DOHH2 (cell line): ENCODE results near the gene GNAS-AS1.

Source experiments
- EZH2phosphoT487 ChIP-seq: fragments of 200-600 bp; sonication (generic); IDR thresholded peaks from 2 replicates; pipeline ENCODE4 v1.6.1; 2017; ENCODE audit warnings: borderline replicate concordance, mild to moderate bottlenecking, antibody characterized with exemption, low read length, moderate library complexity, mixed read lengths
- TF ChIP-seq, protein P1 (sequence below): fragments of 200-600 bp; sonication (generic); IDR thresholded peaks from one replicate; pipeline ENCODE4 v1.5.1; 2014; ENCODE audit warnings: antibody characterized with exemption, mild to moderate bottlenecking, low read depth, low read length; ENCODE audit not compliant: poor library complexity, severe bottlenecking

DNA sequence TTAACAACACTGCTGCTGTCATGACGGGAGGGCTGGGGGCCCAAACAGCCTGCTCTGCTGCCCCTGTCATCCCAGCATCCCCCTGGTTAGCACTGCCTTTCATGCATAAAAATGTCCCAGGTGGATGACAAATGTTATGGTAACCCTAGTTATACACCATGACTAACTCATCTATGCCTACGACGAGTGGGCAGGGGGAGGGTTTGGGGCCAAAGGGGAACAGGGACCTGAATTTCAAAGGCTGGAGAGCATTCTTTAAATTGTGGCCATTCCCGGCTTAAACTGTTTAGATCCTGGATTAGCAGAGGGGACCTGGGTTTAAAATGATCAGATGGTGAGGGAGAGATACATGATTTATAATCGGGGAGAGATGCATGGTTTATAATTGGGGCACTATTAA is 24.4 kb downstream of the GNAS-AS1 start:
- TF ChIP-seq, protein P1, sequence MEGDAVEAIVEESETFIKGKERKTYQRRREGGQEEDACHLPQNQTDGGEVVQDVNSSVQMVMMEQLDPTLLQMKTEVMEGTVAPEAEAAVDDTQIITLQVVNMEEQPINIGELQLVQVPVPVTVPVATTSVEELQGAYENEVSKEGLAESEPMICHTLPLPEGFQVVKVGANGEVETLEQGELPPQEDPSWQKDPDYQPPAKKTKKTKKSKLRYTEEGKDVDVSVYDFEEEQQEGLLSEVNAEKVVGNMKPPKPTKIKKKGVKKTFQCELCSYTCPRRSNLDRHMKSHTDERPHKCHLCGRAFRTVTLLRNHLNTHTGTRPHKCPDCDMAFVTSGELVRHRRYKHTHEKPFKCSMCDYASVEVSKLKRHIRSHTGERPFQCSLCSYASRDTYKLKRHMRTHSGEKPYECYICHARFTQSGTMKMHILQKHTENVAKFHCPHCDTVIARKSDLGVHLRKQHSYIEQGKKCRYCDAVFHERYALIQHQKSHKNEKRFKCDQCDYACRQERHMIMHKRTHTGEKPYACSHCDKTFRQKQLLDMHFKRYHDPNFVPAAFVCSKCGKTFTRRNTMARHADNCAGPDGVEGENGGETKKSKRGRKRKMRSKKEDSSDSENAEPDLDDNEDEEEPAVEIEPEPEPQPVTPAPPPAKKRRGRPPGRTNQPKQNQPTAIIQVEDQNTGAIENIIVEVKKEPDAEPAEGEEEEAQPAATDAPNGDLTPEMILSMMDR: no peak
- no peak for TF ChIP-seq EZH2phosphoT487
